SU-DHL-6 (cell line): Measurements from ENCODE around the gene CRISPLD2.

Experiments used
- CTCF ChIP-seq: fragments of 200-600 bp; sonication (generic); IDR thresholded peaks from one replicate; pipeline ENCODE4 v1.5.1; 2017; ENCODE audit warnings: antibody characterized with exemption, mild to moderate bottlenecking, low read length, moderate library complexity; ENCODE audit not compliant: insufficient read depth, poor library complexity, severe bottlenecking
- EZH2phosphoT487 ChIP-seq: fragments of 200-600 bp; sonication (generic), shearing (Covaris generic); conservative IDR thresholded peaks from 2 replicates; pipeline ENCODE4 v1.6.1; 2018; ENCODE audit warnings: mild to moderate bottlenecking, antibody characterized with exemption, low read length, moderate library complexity, mixed read lengths

GRCh38 chr16:84854759-84855158, 35.0 kb downstream of the CRISPLD2 start:
- TF ChIP-seq CTCF (no peak), EZH2phosphoT487 (no peak)
